HCT116 (cell line): ENCODE measurements around the gene TNS3.

ENCODE experiments used
- CTCF ChIP-seq, 3 experiments: fragments of 200-600 bp in 1 of 3; sonication (generic) in 1 of 3; IDR thresholded peaks in 2 of 3; conservative IDR thresholded peaks in 1 of 3; 2 replicates each; pipeline ENCODE4 v1.5.1; 2012 to 2017; ENCODE audit warnings: low read depth in 2 of 3, low read length in 2 of 3, antibody characterized with exemption in 1 of 3, borderline replicate concordance in 1 of 3, control low read depth in 1 of 3, mild to moderate bottlenecking in 1 of 3, mixed read lengths in 1 of 3, mixed run types in 1 of 3, moderate library complexity in 1 of 3; ENCODE audit not compliant: insufficient read depth in 1 of 3
- MAX ChIP-seq: IDR thresholded peaks from 2 replicates; pipeline ENCODE4 v1.6.1; 2012
- YY1 ChIP-seq: IDR thresholded peaks from 2 replicates; pipeline ENCODE4 v1.6.1; 2011; ENCODE audit warnings: low read length, low read depth, moderate library complexity, mild to moderate bottlenecking; ENCODE audit not compliant: insufficient replicate concordance; ENCODE audit errors: extremely low read depth
- ZFX ChIP-seq: fragments of 450-650 bp; IDR thresholded peaks from 2 replicates; pipeline ENCODE4 v1.6.1; 2017

DNA sequence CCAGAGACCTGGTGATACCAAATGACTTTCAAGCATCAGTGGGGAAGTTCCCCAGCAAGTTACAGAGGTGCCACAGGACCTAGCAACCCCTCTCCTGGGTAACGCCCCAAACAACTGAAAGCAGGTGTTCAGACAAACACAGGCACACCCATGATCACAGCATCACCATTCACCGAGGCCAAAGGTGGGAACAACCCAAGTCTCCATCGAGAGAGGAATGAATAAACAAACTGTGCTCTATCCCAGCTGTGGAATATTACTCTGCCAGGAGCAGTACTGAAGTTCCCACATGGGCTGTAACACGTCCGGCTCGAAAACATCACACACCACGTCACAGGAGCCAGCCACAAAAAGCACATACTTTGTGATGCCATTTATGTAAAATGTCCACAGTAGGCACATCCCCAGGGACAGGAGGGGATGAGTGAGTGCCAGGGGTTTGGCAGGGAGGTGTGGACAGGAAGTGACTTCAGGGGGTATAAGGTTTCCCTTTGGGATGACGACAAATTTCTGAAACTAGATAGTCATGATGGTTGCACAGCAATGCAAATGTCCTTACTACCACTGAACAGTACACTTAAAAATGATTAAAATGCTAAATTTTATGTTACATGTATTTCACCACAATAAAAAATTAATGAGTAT is 222.8 kb downstream of the TNS3 start:
- TF ChIP-seq YY1 (no peak), ZFX (no peak), CTCF (IDR thresholded peaks at IDR 0.05 in 2 of 3, conservative IDR thresholded peaks at IDR 0.05 in 1 of 3; ENCODE audit: borderline replicate concordance in 1 of 3, insufficient read depth in 1 of 3, low read depth in 2 of 3, low read length in 2 of 3) (no peak), MAX (no peak)
